NCI-H2081 treated with DMSO at 0.1 percent for 48 hours (cell line): ENCODE results near the gene TLNRD1.
A peak's percentile ranks its signal among the peaks of the same experiment; 100 is the strongest.

Source experiments
- DNase-seq: peaks from one replicate; lab custom pipeline; 2025; lab: John Stamatoyannopoulos, UW

Gene TLNRD1

GRCh38 chr15:80978685-80979329, 21.9 kb upstream of the TLNRD1 start:
- DNase-seq: no peak

GRCh38 chr15:80979538-80980200, 21.1 kb upstream of the TLNRD1 start:
- DNase-seq: no peak

- DNase-seq: no peak
Measured at GRCh38 chr15:80982205-80982604, 18.5 kb upstream of the TLNRD1 start.

GRCh38 chr15:80982839-80983238, 17.9 kb upstream of the TLNRD1 start:
- DNase-seq: no peak

- no peak for DNase-seq
Measured at GRCh38 chr15:80984856-80985255, 15.9 kb upstream of the TLNRD1 start.

GRCh38 chr15:80985981-80986380, 14.7 kb upstream of the TLNRD1 start:
- DNase-seq: no peak

- no peak for DNase-seq
Measured at GRCh38 chr15:80986487-80986886, 14.2 kb upstream of the TLNRD1 start.

- no peak for DNase-seq
Measured at GRCh38 chr15:80988148-80988796, 12.5 kb upstream of the TLNRD1 start.

- DNase-seq: no peak
Measured at GRCh38 chr15:80989081-80989517, 11.6 kb upstream of the TLNRD1 start.

GRCh38 chr15:80989518-80990478, 10.9 kb upstream of the TLNRD1 start, which contains the start of gene MESD:
Gene MESD (minus strand): TSS chr15:80989819. CDS start chr15:80989791, 28 bp downstream.
- DNase-seq: peak; percentile 61

- no peak for DNase-seq
Measured at GRCh38 chr15:80990955-80991354, 9.8 kb upstream of the TLNRD1 start.

GRCh38 chr15:80991421-80991820, 9.3 kb upstream of the TLNRD1 start:
- no peak for DNase-seq

GRCh38 chr15:80992006-80992405, 8.7 kb upstream of the TLNRD1 start:
- DNase-seq: no peak

- DNase-seq: no peak
Measured at GRCh38 chr15:80992441-80992840, 8.3 kb upstream of the TLNRD1 start.

- DNase-seq: no peak
Measured at GRCh38 chr15:80996247-80996646, 4.5 kb upstream of the TLNRD1 start.

GRCh38 chr15:80997692-80998091, 3.0 kb upstream of the TLNRD1 start:
- no peak for DNase-seq

- DNase-seq: no peak
Measured at GRCh38 chr15:80998251-80998650, 2.5 kb upstream of the TLNRD1 start.

- no peak for DNase-seq
Measured at GRCh38 chr15:80999623-81000036, 1.1 kb upstream of the TLNRD1 start.

GRCh38 chr15:81000144-81000623, 539 bp upstream of the TLNRD1 start:
- no peak for DNase-seq

- no peak for DNase-seq
Measured at GRCh38 chr15:81001152-81002008, 657 bp downstream of the TLNRD1 start.

- DNase-seq: no peak
Measured at GRCh38 chr15:81002009-81002330, 1.2 kb downstream of the TLNRD1 start.
